ENCODE measurements around the gene ARHGAP10.

The ARHGAP10 gene

DNA sequence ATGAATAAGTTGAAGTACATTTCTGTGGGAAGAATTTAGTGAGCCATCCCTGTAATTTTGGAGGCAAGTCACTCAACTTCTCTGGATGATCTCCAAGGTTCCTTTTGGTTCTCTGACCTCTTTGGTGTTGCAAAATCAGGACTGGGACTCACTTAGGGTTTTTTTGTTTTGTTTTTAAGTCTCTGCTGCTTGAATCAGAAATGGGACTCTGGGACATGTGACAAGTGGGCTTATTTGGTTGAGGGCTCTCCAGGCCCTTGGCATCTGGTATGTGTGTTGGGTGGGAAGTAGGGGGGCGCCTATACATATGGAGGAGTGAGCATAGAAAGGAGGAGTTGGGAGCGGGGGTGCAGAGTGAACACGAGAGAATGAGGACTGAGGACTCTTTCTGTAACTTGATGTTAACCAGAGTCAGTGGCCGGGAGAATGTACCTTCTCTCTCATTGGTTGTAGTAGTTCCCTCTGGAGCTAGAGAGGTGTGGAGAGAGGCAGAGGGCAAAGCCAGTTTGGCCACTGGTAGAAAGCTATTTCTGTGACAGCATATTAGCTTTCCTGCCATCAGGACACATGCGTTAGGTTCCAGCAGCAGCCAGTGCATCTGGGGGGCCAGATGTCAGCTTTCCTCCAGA is 1.9 kb downstream of the ARHGAP10 start:
- DNase-seq (ENCODE audit: low spot score): peak; percentile 38

DNA sequence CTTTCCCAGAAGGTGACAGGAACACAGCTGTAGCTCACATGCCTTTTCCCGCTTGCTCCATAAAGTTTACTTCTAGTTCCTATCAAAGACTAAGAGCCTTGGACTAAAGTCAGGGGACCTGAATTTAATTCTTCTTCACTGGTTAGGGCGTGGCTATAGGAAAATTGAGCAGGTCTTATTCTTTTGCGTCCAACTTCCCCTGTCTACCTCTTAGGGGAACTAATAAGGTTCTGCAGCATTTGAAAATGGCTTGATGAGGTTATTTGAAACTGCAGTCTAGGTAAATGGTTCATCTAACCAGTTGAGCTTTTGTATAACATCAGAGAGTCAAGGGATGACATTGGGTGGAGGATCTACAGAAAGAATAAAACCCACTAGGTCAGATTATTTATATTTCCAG is 2.6 kb downstream of the ARHGAP10 start:
- no peak for DNase-seq (ENCODE audit: low spot score)

DNA sequence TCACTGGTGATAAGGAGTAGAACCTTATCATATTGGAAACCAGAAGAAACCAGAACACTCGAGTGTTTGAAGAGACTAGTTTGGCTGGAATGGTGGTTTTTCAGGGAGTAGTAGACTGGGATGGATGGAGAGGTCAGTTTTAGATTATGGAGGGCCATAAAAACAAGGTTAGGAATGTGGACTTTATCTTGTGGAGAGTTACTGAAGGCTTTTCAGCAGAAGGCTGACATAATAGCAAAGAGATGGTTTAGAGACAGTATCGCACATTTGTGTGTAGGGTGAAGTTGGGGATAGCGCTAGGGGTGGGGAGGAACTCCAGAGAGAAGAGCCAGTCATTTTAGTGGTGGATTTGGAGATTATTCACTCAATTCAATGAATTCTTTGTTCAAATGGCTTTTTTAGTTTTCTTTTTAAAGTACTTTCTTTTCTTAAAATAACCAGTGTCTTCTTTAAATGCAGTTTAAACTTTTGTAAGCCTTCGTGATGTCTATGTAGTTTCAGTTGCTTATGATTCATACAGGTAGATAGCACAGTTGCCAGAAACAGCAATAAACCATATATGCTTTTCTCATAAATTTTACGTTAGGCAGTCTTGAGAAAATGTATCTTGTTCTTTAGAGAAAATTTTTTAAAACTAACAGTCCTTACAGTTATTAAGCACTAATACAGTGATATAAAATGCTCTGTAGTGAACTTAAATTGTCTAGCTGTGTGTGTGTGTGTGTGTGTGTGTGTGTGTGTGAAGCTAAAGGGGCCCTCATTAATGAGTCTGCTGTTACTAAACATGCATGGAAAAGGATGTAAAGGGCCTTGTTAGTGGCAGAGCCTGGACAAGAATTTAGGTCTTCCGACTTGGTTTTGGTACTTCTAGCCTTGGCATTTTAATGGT is 3.8 kb downstream of the ARHGAP10 start:
- DNase-seq (ENCODE audit: low spot score): no peak

DNA sequence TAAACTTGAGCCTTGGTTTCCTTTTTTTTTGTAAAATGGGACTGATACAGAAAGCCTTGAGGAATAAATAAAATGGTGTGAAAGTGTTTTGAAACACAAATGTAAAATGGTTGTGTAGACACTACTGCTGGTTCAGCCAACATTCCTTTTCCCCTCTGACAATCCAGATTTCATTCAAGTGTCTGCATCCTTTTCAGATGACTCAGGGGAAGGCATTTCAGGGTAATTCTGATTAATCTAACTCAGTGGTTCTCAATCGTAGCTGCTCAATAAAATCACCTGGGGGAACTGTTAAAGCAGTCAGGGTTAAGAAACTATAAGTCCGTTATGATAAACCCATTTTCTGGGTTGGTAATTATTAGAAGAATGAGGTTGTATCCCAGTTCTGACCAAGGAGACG is 4.6 kb downstream of the ARHGAP10 start:
- peak; percentile 76 for DNase-seq (ENCODE audit: low spot score)

DNA sequence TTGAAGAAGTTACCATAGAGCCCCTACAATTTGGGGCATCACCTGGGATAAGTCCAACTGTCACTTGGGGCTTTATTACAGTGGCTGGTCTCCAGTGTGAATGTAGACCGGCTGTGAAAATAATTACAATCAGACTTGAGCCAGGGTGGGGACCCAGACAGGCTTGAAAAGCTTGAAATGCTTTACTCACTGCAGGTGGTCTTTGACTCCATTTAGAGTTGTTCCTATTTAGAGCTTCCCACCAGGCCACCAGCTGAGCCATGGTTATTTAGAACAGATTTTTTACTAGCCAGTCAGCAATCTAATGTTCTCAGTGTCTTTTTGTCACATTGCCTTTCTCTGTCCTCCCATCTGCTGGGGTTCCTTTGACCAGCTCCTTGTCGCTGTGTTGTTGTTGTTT is 5.7 kb downstream of the ARHGAP10 start:
- DNase-seq (ENCODE audit: low spot score): no peak

DNA sequence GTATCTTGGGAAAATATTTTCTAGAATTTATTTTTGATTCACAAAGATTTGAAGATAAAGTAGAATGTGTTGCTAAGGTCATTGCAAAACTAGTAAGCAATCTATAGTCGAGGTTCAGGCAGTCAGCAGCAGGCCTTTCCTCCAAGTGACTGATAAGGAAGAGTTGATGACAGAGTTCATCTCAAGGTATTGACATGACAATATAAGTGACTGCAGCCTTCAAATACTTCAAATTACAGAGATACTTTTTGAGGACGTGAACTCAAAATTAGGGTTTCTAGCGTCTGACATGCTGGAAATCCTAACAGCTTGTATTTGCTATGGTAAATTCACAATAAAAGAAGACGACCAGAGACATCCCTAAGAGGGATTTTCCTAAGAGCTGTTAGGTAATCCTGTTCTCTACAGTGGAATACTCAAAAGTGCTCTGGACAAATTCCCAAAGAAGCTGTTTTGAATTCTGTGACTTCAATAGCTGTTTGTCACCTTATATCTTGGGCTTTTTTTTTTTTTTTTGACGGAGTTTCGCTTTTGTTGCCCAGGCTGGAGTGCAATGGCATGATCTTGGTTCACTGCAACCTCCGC is 7.4 kb downstream of the ARHGAP10 start:
- no peak for DNase-seq (ENCODE audit: low spot score)

DNA sequence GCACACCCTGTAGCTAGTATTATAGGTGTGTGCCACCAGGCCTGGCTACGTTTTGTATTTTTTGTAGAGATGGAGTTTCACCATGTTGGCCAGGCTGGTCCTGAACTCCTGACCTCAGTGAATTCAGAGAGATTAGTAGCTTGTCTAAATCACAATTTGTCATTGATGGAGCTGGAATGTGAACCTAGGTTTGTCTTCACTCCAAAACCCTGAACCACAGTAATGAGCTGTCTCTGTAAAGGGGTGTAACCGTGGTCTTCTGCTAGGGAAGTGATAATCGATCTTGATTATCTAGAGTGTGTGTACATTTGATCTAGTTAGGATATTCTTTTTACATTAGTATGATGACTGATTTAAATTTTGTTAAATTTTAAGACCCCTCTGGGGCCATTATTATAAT is 8.3 kb downstream of the ARHGAP10 start:
- no peak for DNase-seq (ENCODE audit: low spot score)

DNA sequence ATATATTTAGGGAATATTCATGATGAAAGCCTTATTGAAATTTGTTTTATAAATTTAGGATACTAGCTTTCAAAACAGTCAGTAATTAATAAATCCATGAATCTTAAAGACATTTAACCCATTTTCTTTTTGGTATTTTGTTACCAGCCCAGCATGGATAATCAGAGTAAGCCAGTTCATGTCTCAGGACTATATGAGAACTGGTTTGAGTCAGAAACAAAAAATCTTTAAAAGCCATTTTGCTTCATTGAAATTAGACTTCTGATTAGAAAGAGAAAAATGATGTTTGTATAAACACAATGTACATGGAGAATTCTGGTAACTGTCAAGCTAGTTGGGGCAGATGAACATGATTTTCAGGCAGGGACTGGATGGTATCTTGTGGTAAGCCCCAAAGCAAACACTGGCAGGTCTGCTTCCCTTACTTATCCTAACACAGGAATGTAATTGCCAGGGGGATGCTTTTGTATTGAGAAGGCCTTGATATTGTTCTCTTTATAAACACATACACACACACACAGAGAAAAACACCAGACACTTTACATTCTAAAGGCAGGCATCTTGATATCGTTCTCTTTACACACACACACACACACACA is 9.4 kb downstream of the ARHGAP10 start:
- peak; percentile 60 for DNase-seq (ENCODE audit: low spot score)

DNA sequence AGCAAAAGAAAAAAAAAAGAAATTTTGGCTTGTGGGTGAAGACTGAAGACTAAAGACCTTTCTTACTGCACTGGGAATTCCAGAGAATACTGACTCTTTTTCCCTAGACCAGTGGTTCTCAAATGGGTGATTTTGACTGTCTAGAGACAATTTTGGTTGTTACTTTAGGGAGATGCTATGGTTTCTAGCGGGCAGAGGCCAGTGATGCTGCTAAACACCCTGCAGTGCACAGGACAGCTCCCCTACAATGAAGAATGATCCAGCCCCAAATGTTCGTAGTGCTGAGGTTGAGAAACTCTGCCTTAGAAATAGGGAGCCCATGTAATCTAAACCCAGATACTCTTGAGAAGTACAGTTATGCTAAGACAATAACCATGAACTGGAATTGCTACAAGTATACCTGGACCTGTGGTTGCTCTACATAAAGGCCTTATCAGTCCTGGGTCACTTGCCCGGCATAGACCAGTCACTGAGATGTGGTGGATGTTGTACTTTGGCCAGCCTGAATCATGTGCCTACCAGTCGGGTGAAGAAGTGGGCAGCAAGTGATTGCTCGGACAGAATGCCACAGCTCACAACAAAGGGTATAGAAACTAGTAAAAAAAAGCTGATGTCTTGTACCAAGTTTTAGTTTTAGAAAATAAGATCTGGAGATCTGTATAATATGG is 16.0 kb downstream of the ARHGAP10 start:
- no peak for DNase-seq (ENCODE audit: low spot score)

DNA sequence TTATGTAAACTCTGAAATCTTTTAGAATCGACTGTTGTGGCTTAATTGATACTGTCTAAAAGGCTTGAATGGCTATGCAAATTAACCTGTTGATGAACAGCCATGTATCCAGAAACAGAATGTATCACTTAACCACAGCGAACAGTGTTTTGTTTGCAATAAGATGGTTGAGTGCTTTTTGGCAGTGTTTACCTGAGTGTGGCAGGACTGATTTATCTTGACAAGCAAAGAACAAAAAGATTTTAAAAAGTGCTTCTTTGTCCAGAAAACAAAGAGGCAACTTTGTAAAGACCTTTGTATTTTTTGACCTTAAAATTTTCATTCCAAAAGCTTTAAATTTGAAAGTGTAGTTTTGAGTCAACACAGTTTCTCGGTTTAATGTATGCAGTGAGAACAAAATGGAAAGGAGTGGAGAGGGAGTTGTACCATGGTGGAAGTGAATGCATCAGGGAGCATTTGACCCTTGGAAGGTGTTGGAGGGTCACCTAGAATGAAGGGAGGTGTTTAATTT is 18.0 kb downstream of the ARHGAP10 start:
- no peak for DNase-seq (ENCODE audit: low spot score)

DNA sequence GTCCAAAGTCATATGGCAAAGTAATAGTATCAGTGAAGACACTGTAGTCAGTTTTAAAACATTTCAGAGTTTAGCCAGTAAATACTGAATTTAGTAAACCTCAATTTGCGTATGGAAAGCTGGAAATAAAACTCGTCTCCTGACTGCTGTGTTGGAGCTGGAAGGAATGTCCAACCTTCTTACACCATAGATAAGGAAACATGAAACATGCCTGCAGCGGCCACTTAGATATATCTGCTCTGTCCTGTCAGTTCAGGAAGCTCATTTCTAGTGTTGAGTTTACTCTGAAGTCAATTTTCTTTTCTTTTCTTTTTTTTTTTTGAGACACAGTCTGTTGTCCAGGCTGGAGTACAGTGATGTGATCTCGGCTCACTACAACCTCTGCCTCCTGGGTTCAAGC is 21.2 kb downstream of the ARHGAP10 start:
- no peak for DNase-seq (ENCODE audit: low spot score)

DNA sequence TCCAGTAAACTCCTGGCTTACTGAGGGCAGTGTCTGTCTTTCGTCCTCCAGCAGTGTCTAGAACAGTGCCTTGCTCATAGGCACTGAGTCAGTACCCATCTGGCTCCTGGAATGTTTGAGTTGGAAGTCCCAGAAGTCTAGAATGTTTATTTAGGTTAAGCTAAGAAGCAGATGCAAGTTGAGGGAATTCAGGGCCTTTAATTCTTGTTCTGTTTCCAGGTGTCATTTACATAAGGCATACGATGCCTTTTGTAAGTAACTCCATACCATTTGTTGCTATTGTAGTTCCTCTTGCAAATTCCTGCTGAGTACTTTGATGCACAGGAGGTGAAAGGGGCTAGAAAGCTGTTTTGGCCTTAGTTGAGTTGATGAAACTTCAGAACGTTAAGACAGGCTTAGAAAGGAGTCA is 22.2 kb downstream of the ARHGAP10 start:
- peak; percentile 83 for DNase-seq (ENCODE audit: low spot score)

DNA sequence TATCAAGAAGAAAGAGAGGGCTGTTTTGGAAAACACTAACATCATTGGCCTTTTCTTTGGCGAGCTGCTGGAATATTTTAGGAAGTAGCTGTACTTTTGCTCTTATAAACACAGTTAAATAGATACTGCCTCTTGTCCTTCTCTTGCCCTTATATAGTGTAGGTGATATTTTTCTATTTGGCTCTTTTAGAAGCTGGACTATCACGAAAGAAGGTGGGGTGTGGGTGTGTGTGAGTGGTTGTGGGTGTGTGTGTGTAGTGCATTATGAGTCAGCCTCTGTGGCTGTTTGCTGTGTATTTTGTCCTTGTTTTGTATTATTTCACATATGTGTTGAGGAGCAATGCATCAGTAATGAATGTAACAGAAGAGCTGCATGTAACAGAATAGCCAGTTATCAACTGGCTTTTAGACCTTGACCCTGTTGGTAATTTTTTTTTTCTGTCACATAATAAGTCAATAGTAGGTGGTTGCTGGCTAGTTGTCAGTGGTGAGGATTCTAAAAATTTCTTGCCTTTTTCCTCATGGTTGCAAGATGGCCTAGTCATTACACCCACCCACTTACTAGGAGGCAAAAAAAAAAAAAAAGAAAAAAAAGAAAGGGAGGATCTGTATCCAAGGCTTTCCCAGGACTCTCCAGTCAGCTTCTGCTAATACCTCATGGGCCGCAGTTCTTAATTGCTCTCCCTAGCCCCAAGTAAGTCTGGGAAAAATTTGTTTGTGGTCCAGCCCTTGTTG is 23.8 kb downstream of the ARHGAP10 start:
- peak; percentile 22 for DNase-seq (ENCODE audit: low spot score)

DNA sequence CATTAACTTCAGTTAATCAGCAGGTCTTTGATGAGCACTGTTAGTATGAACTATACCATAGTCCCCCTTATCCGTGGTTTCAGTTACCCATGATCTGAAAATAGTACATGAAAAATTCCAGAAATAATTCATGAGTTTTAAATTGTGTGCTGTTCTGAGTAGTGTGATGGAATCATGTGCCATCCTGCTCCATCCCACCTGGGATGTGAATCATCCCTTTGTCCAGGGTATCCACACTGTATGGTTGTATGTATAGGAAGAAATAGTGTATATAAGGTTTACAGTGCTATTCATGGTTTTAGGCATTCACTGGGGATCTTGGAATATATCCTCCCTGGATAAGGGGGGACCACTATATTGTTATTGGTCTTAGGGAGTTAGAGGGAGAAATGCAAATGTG is 24.5 kb downstream of the ARHGAP10 start:
- no peak for DNase-seq (ENCODE audit: low spot score)

DNA sequence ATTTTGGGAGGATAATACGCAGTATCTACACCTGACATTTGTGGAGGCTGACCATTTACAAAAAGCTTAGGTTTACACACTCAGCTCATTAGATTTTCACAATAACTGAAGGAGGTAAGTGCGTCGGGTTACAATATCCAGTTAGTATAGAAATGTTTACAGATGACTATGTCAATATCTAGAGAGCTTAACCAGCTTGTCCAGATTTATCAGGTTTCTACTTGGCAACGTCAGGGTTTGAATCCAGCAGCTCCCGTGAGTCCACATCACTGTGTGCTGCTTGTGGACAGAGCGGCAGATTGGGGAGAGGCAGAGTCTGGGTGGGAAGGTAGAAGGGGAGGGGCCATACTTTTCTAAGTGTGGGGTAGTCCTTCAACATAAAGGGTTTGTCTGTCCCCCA is 28.3 kb downstream of the ARHGAP10 start:
- no peak for DNase-seq (ENCODE audit: low spot score)

DNA sequence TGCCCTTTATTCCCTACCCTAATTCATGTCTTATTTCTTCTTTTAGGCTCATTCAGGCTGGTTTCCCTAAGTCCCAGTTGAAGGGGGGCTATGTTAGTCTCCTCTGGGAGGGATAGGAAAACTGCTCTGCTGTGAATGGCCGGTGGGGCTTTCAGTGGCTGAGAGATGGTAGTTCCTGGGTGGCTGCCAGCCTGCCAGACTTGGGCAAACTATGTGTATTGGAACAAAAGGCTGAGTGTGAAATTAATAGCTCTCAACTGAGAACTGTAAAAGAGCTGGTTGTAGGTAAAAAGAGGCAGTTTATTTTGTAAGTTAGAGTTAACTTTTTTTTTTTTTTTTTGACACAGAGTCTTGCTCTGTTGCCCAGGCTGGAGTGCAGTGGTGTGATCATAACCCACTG is 28.8 kb downstream of the ARHGAP10 start:
- no peak for DNase-seq (ENCODE audit: low spot score)

DNA sequence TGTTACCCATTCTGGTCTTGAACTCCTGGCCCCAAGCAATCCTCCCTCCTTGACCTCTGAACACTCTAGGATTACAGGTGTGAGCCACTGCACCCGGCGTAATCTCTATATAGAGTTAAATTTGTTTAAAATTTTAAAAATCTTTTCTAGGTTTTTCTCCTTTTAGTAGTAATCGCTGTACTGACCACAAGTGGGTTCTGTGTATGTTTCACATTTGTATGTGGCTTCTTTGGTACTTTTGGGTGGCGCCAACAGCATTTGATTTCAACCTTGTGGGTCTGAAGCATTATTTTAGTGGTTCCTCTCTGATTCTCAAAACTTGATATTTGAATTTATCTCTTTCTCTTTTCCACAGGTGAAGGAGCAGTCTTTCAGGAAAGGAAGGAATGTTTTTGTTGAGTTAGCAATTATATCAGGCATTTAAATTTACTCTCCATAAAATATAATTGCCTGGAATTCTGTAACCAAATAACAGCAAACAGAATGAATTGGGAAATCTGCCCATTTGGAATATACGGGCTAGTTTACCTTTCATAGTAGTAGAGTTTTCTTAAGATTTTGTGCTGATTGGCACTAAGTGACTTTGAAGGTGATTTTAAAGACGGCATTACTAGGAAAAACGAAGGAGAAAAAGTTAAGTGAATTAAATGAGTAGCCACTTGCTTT is 29.5 kb downstream of the ARHGAP10 start:
- DNase-seq (ENCODE audit: low spot score): no peak

DNA sequence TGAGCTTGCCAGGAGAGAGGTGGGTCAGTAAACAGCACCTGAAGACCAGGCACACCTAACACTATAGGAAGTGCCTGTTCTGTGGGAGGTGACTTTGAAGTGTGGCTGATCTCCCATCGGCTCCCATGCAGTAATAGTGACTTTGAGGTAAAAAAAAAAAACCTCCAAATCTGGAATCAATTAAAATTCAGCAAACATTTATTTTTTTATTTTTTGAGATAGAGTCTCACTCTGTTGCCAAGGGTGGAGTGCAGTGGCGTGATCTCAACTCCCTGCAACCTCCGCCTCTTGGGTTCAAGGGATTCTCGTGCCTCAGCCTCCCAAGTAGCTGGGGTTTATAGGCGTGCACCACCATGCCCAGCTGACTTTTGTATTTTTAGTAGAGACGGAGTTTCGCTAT is 32.4 kb downstream of the ARHGAP10 start:
- no peak for DNase-seq (ENCODE audit: low spot score)

DNA sequence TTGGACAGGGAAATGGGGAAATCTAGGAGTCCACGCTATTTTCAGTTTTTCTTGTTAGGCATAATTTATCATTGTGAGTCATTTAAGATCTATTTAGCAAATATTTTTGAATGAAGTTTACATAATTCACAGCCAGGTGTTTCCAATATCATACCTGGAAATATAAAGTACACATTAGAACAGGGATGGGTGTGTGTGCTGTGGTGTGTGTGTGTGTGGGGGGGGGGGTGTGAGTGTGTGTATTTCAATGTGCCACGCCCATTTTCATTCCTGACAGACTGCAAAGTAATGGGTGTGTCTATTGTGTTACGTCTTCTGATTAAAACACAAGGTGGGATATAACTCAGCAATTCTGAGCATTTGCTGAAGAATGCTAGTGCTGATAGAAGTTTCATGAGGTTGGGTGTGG is 33.2 kb downstream of the ARHGAP10 start:
- DNase-seq (ENCODE audit: low spot score): no peak

DNA sequence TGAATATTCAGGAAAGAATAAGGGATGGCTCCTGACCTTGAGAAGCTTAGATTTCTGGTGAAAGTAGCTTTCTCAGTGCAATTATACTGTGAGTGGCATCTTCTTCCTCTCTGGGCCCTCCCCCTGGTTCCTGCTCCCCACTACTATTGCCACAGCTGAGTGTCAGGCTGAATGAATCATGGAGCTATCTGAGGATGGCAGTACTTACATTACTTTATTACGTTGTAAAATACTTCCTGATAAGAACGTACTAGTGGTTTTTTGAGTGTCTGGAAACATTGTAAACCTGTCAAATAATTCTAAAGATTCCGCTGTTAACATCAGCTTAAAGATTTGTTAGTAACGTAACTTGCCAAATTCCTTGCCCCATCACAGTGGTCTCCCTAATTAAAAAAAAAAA is 36.2 kb downstream of the ARHGAP10 start:
- DNase-seq (ENCODE audit: low spot score): peak; percentile 85

DNA sequence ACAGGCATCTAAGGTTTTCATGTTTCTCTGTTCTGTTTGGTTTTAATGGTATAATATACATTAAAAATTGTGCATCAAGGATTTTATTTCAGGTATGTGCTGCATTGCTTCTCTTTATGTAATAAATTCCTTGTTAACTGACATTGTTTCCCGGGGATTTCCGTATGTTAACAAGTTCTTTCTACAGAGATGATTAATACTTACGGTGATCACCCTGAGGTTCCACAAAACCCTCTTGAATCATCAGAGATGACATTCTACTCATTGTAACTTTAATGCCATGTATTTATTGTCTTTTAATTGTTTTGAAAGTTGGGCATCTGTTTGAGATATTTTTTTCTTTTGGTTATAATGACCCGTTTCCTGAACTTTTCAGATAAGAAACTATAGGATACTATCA is 37.5 kb downstream of the ARHGAP10 start:
- DNase-seq (ENCODE audit: low spot score): no peak
